GM23338 (cell line): Measurements from ENCODE around the gene EPO.

Source experiments
- CREB1 ChIP-seq: fragments of 250-450 bp; sonication (Bioruptor Pico); IDR thresholded peaks from 2 replicates; pipeline ENCODE4 v1.5.0; 2020; ENCODE audit warnings: low read depth, mild to moderate bottlenecking, moderate library complexity
- EZH2phosphoT487 ChIP-seq: fragments of 200-600 bp; sonication (generic); IDR thresholded peaks from one replicate; pipeline ENCODE4 v1.8.1; 2018; ENCODE audit warnings: antibody characterized with exemption; ENCODE audit not compliant: unreplicated experiment
- POLR2AphosphoS5 ChIP-seq: IDR thresholded peaks from 2 replicates; pipeline ENCODE4 v1.6.1; 2016; ENCODE audit warnings: antibody characterized with exemption, low read depth
- TF ChIP-seq, protein P1 (sequence below), 2 experiments: fragments of 200-600 bp in 1 of 2; sonication (generic) in 1 of 2; conservative IDR thresholded peaks; 2 replicates each; pipeline versions ENCODE4 v1.5.1 to v1.6.1; 2016 to 2017; ENCODE audit warnings: antibody characterized with exemption in 2 of 2, low read depth in 2 of 2, mild to moderate bottlenecking in 2 of 2, moderate library complexity in 1 of 2

DNA sequence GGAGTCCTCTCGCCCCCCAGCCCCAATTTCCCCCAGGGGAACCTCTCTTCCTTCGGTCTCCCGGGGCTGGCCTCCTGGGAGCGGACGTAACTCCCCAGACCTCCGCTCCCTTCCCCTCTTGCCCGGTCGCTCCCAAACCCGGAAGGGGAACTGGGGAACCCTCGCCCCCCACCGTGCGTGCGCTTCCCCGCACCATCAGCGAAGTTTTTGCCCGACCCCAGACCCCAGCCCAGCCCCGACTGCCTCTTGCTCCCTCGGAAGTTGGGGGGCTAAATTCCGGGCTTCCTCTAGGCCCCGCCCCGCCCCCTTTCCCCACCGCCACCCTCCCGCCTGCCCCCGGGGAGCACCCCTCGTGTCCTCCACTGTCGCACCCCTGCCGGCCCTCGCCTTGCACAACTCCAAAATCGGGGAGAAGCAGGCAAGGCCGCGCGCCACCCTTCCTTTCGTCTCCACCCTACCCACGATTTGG, 46.3 kb upstream of the EPO start:
- TF ChIP-seq, protein P1, sequence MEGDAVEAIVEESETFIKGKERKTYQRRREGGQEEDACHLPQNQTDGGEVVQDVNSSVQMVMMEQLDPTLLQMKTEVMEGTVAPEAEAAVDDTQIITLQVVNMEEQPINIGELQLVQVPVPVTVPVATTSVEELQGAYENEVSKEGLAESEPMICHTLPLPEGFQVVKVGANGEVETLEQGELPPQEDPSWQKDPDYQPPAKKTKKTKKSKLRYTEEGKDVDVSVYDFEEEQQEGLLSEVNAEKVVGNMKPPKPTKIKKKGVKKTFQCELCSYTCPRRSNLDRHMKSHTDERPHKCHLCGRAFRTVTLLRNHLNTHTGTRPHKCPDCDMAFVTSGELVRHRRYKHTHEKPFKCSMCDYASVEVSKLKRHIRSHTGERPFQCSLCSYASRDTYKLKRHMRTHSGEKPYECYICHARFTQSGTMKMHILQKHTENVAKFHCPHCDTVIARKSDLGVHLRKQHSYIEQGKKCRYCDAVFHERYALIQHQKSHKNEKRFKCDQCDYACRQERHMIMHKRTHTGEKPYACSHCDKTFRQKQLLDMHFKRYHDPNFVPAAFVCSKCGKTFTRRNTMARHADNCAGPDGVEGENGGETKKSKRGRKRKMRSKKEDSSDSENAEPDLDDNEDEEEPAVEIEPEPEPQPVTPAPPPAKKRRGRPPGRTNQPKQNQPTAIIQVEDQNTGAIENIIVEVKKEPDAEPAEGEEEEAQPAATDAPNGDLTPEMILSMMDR (conservative IDR thresholded peaks at IDR 0.05; ENCODE audit: low read depth in 2 of 2) = no peak
- no peak for TF ChIP-seq POLR2AphosphoS5
- no peak for TF ChIP-seq CREB1 (CRISPR knock-in tag)
- no peak for TF ChIP-seq EZH2phosphoT487
